GM12874 (cell line): ENCODE results near the gene TMEM200A.

Source experiments
- CTCF ChIP-seq: IDR thresholded peaks from 2 replicates; pipeline ENCODE4 v1.5.1; 2011; ENCODE audit warnings: low read depth, mild to moderate bottlenecking, control low read depth, low read length, moderate library complexity; ENCODE audit not compliant: insufficient read depth

The TMEM200A gene

GRCh38 chr6:130365166-130366106 is at the start of gene TMEM200A:
Gene TMEM200A, plus strand, starts transcription at chr6:130366017. Its CDS starts 74,406 bp downstream, at chr6:130440423.
- peak; percentile 89 for TF ChIP-seq CTCF

- TF ChIP-seq CTCF = no peak
These were observed 44.9 kb upstream of the TMEM200A start for GRCh38 chr6:130320908-130321307.

GRCh38 chr6:130322673-130323268 is 43.0 kb upstream of the TMEM200A start:
- peak; percentile 74 for TF ChIP-seq CTCF

GRCh38 chr6:130324657-130325056 is 41.2 kb upstream of the TMEM200A start:
- TF ChIP-seq CTCF = no peak

- TF ChIP-seq CTCF = no peak
These were observed 39.3 kb upstream of the TMEM200A start for GRCh38 chr6:130326496-130326895.

- TF ChIP-seq CTCF = no peak
These were observed 28.3 kb upstream of the TMEM200A start for GRCh38 chr6:130337534-130337933.

- no peak for TF ChIP-seq CTCF
These were observed 11.5 kb upstream of the TMEM200A start for GRCh38 chr6:130354322-130354721.
